GM13977 (cell line): ENCODE measurements around the gene NRIP3.

Experiments
- DNase-seq: peaks from one replicate; pipeline ENCODE4 v3.0.0; 2012; ENCODE audit warnings: low spot score
- CTCF ChIP-seq: IDR thresholded peaks from 2 replicates; pipeline ENCODE4 v1.5.1; 2012; ENCODE audit warnings: mild to moderate bottlenecking, control low read depth; ENCODE audit not compliant: insufficient read depth; ENCODE audit errors: extremely low read depth, missing control alignments
- in situ Hi-C: fragments of 300-500 bp; cut with MboI; formaldehyde crosslinking; loops from one replicate; pipeline ENCODE4 v1.12.0; 2022; ENCODE audit warnings: low sequenced_read_pairs, low pct_unique_long_range_greater_than_20kb, mixed read lengths, inconsistent platforms; ENCODE audit not compliant: unreplicated experiment

NRIP3 gene

GRCh38 chr11:9037046-9037780 lies 33.4 kb upstream of the NRIP3 start:
- no peak for DNase-seq
- in situ Hi-C loops = no loop called here
- TF ChIP-seq CTCF = no peak

- TF ChIP-seq CTCF = no peak
- in situ Hi-C loops = no loop called here
- no peak for DNase-seq
Measured at GRCh38 chr11:9030601-9031000, 26.8 kb upstream of the NRIP3 start.

GRCh38 chr11:9029422-9029821 lies 25.6 kb upstream of the NRIP3 start:
- no peak for TF ChIP-seq CTCF
- in situ Hi-C loops = no loop called here
- DNase-seq = no peak

GRCh38 chr11:9028581-9028980 lies 24.8 kb upstream of the NRIP3 start:
- no peak for TF ChIP-seq CTCF
- in situ Hi-C loops = no loop called here
- no peak for DNase-seq

- no peak for DNase-seq
- no peak for TF ChIP-seq CTCF
- in situ Hi-C loops = no loop called here
Measured at GRCh38 chr11:9025101-9025850, 21.5 kb upstream of the NRIP3 start.

- no peak for TF ChIP-seq CTCF
- no peak for DNase-seq
- in situ Hi-C loops = no loop called here
Measured at GRCh38 chr11:9022961-9023680, 19.3 kb upstream of the NRIP3 start.
